ENCODE data around the gene CGN. TPM values are rescaled to one million over a fixed set of nuclear protein-coding genes. Genes with fewer than 3 reads are reported as not detected.

CGN gene
- total and polyA plus RNA-seq, 2 of the 13 experiments (the other 11 are each of a cell fraction or from before 2014, with no cell fraction given), result 0.75 to 0.81 TPM

DNA sequence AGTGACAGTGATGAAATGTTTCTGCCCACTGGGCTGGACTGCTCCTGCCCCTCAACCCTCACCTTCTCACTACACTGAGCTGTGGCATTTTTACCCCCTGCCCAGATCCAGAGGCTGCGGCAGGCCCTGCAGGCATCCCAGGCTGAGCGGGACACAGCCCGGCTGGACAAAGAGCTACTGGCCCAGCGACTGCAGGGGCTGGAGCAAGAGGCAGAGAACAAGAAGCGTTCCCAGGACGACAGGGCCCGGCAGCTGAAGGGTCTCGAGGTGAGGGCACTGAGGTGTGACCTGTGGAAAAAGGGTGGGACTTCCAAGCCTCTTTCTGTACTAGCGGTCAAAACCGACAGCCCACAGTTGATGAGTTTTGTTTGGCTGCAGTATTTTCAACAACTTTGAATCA, 22.7 kb downstream of the CGN start:
- Histone ChIP-seq H3K36me3 (replicated peaks in 1 of 2; ENCODE audit: control insufficient read depth in 1 of 2, insufficient read depth in 2 of 2, low read length in 2 of 2) (no peaks in the 10 kb centered on the region), H4K20me1 (ENCODE audit: insufficient read depth, low read length) (no peaks in the 10 kb centered on the region), H3K27me3 (ENCODE audit: control insufficient read depth in 1 of 2, insufficient read depth in 2 of 2, low read length in 2 of 2) (no peaks in the 10 kb centered on the region), H3K79me2 (ENCODE audit: insufficient read depth, low read length) (no peaks in the 10 kb centered on the region), H3K27ac (ENCODE audit: extremely low read length, insufficient read depth, low read length) (no peak overlapping the region), H2AFZ (ENCODE audit: low read length) (no peak overlapping the region), H3K4me3 (replicated peaks in 1 of 3; ENCODE audit: insufficient read depth in 1 of 3, low read depth in 2 of 3, low read length in 3 of 3) (no peak overlapping the region), H3K4me2 (ENCODE audit: low read depth, low read length) (no peak overlapping the region), H3K4me1 (ENCODE audit: insufficient read depth, low read length) (peaks cover 8% of the 10 kb centered on the region), H3K9me3 (ENCODE audit: low read length) (no peaks in the 10 kb centered on the region), H3K9ac (ENCODE audit: insufficient read depth, low read depth, low read length) (no peak overlapping the region)
- in situ Hi-C loops (cut with HindIII; ENCODE audit: extremely low pct_ligation_motif_present, low pct_unique_long_range_greater_than_20kb) (loop anchor here (25.0 kb wide), 1 partner anchor 203 kb away; no protein-coding TSS in a partner anchor), intact Hi-C loops (cut with micrococcal nuclease; ENCODE audit: unreplicated experiment) (loop anchor here (1.0 to 2.0 kb wide), 2 partner anchors 91 to 201 kb away; no protein-coding TSS in a partner anchor)
- WGBS (ENCODE audit: low lambda C conversion rate), result 95% methylated on average over 6 of the region's 10 CpGs
- CTCF ChIA-PET (ENCODE audit: low intra/inter-chr PET ratio, low total read pairs), result interaction anchor here (0.8 to 1.9 kb wide), 3 partner anchors 60 to 201 kb away, joined by 3 to 15 read pairs (median 8); no protein-coding TSS in a partner anchor
- ATAC-seq, result no peak
- BruUV-seq (replicated peaks), result no TSS peak
- POLR2A ChIA-PET, result no interaction called here
- DNase-seq (ENCODE audit: low spot score), result no peak
- TF ChIP-seq ZEB1 (IDR thresholded peaks at IDR 0.05; ENCODE audit: insufficient replicate concordance, low read depth), result no peak
- TF ChIP-seq ZMYM4 (CRISPR knock-in tag; IDR thresholded peaks at IDR 0.05), result no peak
- TF ChIP-seq ZNF468 (CRISPR knock-in tag; IDR thresholded peaks at IDR 0.05), result no peak
- TF ChIP-seq ZFY (CRISPR knock-in tag; IDR thresholded peaks at IDR 0.05), result no peak
- TF ChIP-seq, protein P1, sequence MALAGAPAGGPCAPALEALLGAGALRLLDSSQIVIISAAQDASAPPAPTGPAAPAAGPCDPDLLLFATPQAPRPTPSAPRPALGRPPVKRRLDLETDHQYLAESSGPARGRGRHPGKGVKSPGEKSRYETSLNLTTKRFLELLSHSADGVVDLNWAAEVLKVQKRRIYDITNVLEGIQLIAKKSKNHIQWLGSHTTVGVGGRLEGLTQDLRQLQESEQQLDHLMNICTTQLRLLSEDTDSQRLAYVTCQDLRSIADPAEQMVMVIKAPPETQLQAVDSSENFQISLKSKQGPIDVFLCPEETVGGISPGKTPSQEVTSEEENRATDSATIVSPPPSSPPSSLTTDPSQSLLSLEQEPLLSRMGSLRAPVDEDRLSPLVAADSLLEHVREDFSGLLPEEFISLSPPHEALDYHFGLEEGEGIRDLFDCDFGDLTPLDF (CRISPR knock-in tag; IDR thresholded peaks at IDR 0.05), result no peak
- TF ChIP-seq, protein P2, sequence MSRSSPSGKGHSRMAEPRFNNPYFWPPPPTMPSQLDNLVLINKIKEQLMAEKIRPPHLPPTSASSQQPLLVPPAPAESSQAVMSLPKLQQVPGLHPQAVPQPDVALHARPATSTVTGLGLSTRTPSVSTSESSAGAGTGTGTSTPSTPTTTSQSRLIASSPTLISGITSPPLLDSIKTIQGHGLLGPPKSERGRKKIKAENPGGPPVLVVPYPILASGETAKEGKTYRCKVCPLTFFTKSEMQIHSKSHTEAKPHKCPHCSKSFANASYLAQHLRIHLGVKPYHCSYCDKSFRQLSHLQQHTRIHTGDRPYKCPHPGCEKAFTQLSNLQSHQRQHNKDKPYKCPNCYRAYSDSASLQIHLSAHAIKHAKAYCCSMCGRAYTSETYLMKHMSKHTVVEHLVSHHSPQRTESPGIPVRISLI (CRISPR knock-in tag; IDR thresholded peaks at IDR 0.05; ENCODE audit: borderline replicate concordance), result no peak
- no peak for TF ChIP-seq ZNF225 (CRISPR knock-in tag; IDR thresholded peaks at IDR 0.05)
- no peak for FAIRE-seq
